Muscle of leg (tissue), 16 donors: ENCODE data around the gene BLTP3B. TPM values are rescaled to one million over a fixed set of nuclear protein-coding genes. Genes with fewer than 3 reads are reported as not detected.
A peak's percentile ranks its signal among the peaks of the same experiment; 100 is the strongest.
"Not testable (repeated sequence)": the region's sequence is repeated elsewhere in the genome, so short reads cannot be mapped to it uniquely, and the experiment has no call there.

Experiments
- DNase-seq: peaks from one replicate; pipeline ENCODE4 v3.0.0; 2013
- H3K27ac ChIP-seq: one replicate; pipeline ENCODE4 v1.5.1; 2013; ENCODE audit warnings: mild to moderate bottlenecking, low read length, control low read depth
- H3K27me3 ChIP-seq: one replicate; pipeline ENCODE4 v1.6.1; 2013; ENCODE audit warnings: low read length; ENCODE audit not compliant: control insufficient read depth, insufficient read depth
- H3K36me3 ChIP-seq: one replicate; pipeline ENCODE4 v1.6.1; 2013; ENCODE audit warnings: low read length; ENCODE audit not compliant: control insufficient read depth, insufficient read depth
- H3K4me1 ChIP-seq: one replicate; pipeline ENCODE4 v1.6.1; 2013; ENCODE audit warnings: low read length; ENCODE audit not compliant: control insufficient read depth, insufficient read depth
- H3K4me3 ChIP-seq: one replicate; pipeline ENCODE4 v1.5.1; 2013; ENCODE audit warnings: low read length, control low read depth
- H3K9me3 ChIP-seq: replicated peaks from 2 replicates; pipeline ENCODE4 v1.6.1; 2013; ENCODE audit warnings: low read depth, low read length; ENCODE audit not compliant: control insufficient read depth
- WGBS: methylation state at CpG from one replicate; pipeline ENCODE4 v1.1.5; 2013; ENCODE audit warnings: missing lambda C conversion rate; ENCODE audit not compliant: insufficient coverage; 5-methylcytosine and 5-hydroxymethylcytosine counted together
- long read RNA-seq, 11 donors: transcript quantifications; one replicate each; lab custom pipeline, GENCODE V29; 2026
- polyA plus RNA-seq, 8 donors: library from polyadenylated mRNA; unstranded; fragments of 120-200 nt; gene quantifications; one replicate each; pipeline versions ENCODE4 v1.2.1 to v1.2.3, GENCODE V29; 2013; ENCODE audit warnings: inconsistent platforms in 1 of 8, low replicate concordance in 1 of 8; ENCODE audit not compliant: insufficient read length in 8 of 8, insufficient read depth in 1 of 8
- total RNA-seq: library from RNA; stranded (reverse); fragments of 120-200 nt; gene quantifications from one replicate; pipeline ENCODE4 v1.2.4, GENCODE V29; 2013

The BLTP3B gene
- total RNA-seq (20.7 TPM), polyA plus RNA-seq (10 to 100 TPM; 10.6 to 17.2 (median 13.2) TPM)
- long read RNA-seq, donor 1 = 0 reads
- long read RNA-seq, donor 2 = 0 reads
- long read RNA-seq, donor 3, full-length matches to known transcripts = 1 of 1 reads
- long read RNA-seq, donor 3, partial matches to known transcripts = 0 of 1 reads
- long read RNA-seq, donor 3, other reads (novel, unspliced or antisense) = 0 of 1 reads
- long read RNA-seq, donor 4 = 0 reads
- long read RNA-seq, donor 5, full-length matches to known transcripts = 1 of 1 reads
- long read RNA-seq, donor 5, partial matches to known transcripts = 0 of 1 reads
- long read RNA-seq, donor 5, other reads (novel, unspliced or antisense) = 0 of 1 reads
- long read RNA-seq, donor 6 = 0 reads
- long read RNA-seq, donor 7, full-length matches to known transcripts = 1 of 1 reads
- long read RNA-seq, donor 7, partial matches to known transcripts = 0 of 1 reads
- long read RNA-seq, donor 7, other reads (novel, unspliced or antisense) = 0 of 1 reads
- long read RNA-seq, donor 8 = 0 reads
- long read RNA-seq, donor 9 = 0 reads
- long read RNA-seq, donor 10 = 0 reads
- long read RNA-seq, donor 11 = 0 reads

GRCh38 chr12:100142851-100143559, at the start of gene BLTP3B:
BLTP3B (minus strand) TSS chr12:100142874; CDS start chr12:100142635, 239 bp downstream.
- Histone ChIP-seq H3K27me3 (no peaks in the 10 kb centered on the region), H3K27ac (peak within 1 kb of the TSS; percentile 96), H3K4me3 (peak within 1 kb of the TSS; percentile 84), H3K9me3 (no peaks in the 10 kb centered on the region), H3K36me3 (no peaks in the 10 kb centered on the region), H3K4me1 (peaks cover 6% of the 10 kb centered on the region)
- peak; percentile 93 for DNase-seq
- WGBS = 7% methylated on average over 15 of the region's 35 CpGs

- H3K36me3 ChIP-seq = no peaks in the 10 kb centered on the region
- H3K27me3 ChIP-seq = no peaks in the 10 kb centered on the region
- no peaks in the 10 kb centered on the region for H3K4me1 ChIP-seq
- H3K4me3 ChIP-seq = no peak overlapping the region
- no peak overlapping the region for H3K27ac ChIP-seq
- 87% methylated on average over 13 of the region's 13 CpGs for WGBS
- no peaks in the 10 kb centered on the region for H3K9me3 ChIP-seq
- DNase-seq = peak; percentile 12
Measured at GRCh38 chr12:100189636-100190394, 47.1 kb upstream of the BLTP3B start.

- not testable (repeated sequence) for DNase-seq, H3K27ac ChIP-seq, H3K27me3 ChIP-seq, H3K9me3 ChIP-seq, H3K4me1 ChIP-seq, H3K4me3 ChIP-seq, H3K36me3 ChIP-seq
- WGBS = 76% methylated on average over 4 of the region's 11 CpGs
Measured at GRCh38 chr12:100188888-100189635, 46.4 kb upstream of the BLTP3B start.

- Histone ChIP-seq H3K4me1 (no peaks in the 10 kb centered on the region), H3K36me3 (no peaks in the 10 kb centered on the region), H3K27me3 (no peaks in the 10 kb centered on the region), H3K9me3 (no peaks in the 10 kb centered on the region), H3K4me3 (no peak overlapping the region), H3K27ac (no peak overlapping the region)
- no peak for DNase-seq
- WGBS = 65% methylated on average over 4 of the region's 5 CpGs
Measured at GRCh38 chr12:100187857-100188519, 45.3 kb upstream of the BLTP3B start.

GRCh38 chr12:100187068-100187467, 44.4 kb upstream of the BLTP3B start:
- Histone ChIP-seq H3K36me3 (no peaks in the 10 kb centered on the region), H3K27me3 (no peaks in the 10 kb centered on the region), H3K4me1 (no peaks in the 10 kb centered on the region), H3K4me3 (no peak overlapping the region), H3K27ac (no peak overlapping the region), H3K9me3 (no peaks in the 10 kb centered on the region)
- DNase-seq = no peak
- 92% methylated on average over 2 of the region's 5 CpGs for WGBS

- WGBS = no CpG with 5 or more reads among the region's 6 CpGs
- Histone ChIP-seq H3K4me1 (no peaks in the 10 kb centered on the region), H3K27ac (no peak overlapping the region), H3K27me3 (no peaks in the 10 kb centered on the region), H3K9me3 (no peaks in the 10 kb centered on the region), H3K36me3 (no peaks in the 10 kb centered on the region), H3K4me3 (no peak overlapping the region)
- no peak for DNase-seq
Measured at GRCh38 chr12:100186071-100186470, 43.4 kb upstream of the BLTP3B start.

GRCh38 chr12:100185361-100185894, 42.8 kb upstream of the BLTP3B start:
- H3K4me3 ChIP-seq = no peak overlapping the region
- H3K27ac ChIP-seq = no peak overlapping the region
- no peaks in the 10 kb centered on the region for H3K27me3 ChIP-seq

GRCh38 chr12:100184549-100185145, 42.0 kb upstream of the BLTP3B start:
- H3K9me3 ChIP-seq = no peaks in the 10 kb centered on the region
- no peaks in the 10 kb centered on the region for H3K4me1 ChIP-seq
- H3K4me3 ChIP-seq = no peak overlapping the region
- H3K27me3 ChIP-seq = no peaks in the 10 kb centered on the region
- 87% methylated on average over 3 of the region's 8 CpGs for WGBS
- no peak overlapping the region for H3K27ac ChIP-seq
- H3K36me3 ChIP-seq = no peaks in the 10 kb centered on the region
- DNase-seq = no peak

More at GRCh38 chr12:100185361-100185894, 42.8 kb upstream of the BLTP3B start:
- no peak for DNase-seq
- no peaks in the 10 kb centered on the region for H3K9me3 ChIP-seq
- no peaks in the 10 kb centered on the region for H3K36me3 ChIP-seq
- no peaks in the 10 kb centered on the region for H3K4me1 ChIP-seq
- 52% methylated on average over 2 of the region's 5 CpGs for WGBS
